ENCODE data around the gene SERPINF2. TPM values are rescaled to one million over a fixed set of nuclear protein-coding genes. Genes with fewer than 3 reads are reported as not detected.
"Not testable (repeated sequence)": the region's sequence is repeated elsewhere in the genome, so short reads cannot be mapped to it uniquely, and the experiment has no call there.

SERPINF2 gene
- total RNA-seq, 2 donors from 2014 or later: 1.0 to 1.7 TPM

- peaks cover 7% of the 10 kb centered on the region for H3K4me1 ChIP-seq
- no peaks in the 10 kb centered on the region for H3K9me3 ChIP-seq
- intact Hi-C loops (cut with DNase I): no loop called here
- no peak for DNase-seq
- no peak overlapping the region for H3K27ac ChIP-seq
- no peaks in the 10 kb centered on the region for H3K27me3 ChIP-seq
- no peak overlapping the region for H3K9ac ChIP-seq (ENCODE audit: low read depth in 2 of 2, low read length in 2 of 2)
- no peaks in the 10 kb centered on the region for H3K36me3 ChIP-seq
- TF ChIP-seq CTCF (IDR thresholded peaks at IDR 0.05): no peak
- H3K4me3 ChIP-seq: no peak overlapping the region
These were observed 24.7 kb downstream of the SERPINF2 start for GRCh38 chr17:1767358-1767757.

- Histone ChIP-seq H3K4me3 (no peak overlapping the region), H3K27me3 (no peaks in the 10 kb centered on the region), H3K4me1 (no peaks in the 10 kb centered on the region), H3K27ac (no peak overlapping the region), H3K9me3 (no peaks in the 10 kb centered on the region), H3K9ac (ENCODE audit: low read depth in 2 of 2, low read length in 2 of 2) (no peak overlapping the region), H3K36me3 (no peaks in the 10 kb centered on the region)
- TF ChIP-seq CTCF (IDR thresholded peaks at IDR 0.05): no peak
- intact Hi-C loops (cut with DNase I): no loop called here
- DNase-seq: no peak
These were observed 27.3 kb downstream of the SERPINF2 start for GRCh38 chr17:1769822-1770477.

- H3K9ac ChIP-seq (ENCODE audit: low read depth in 2 of 2, low read length in 2 of 2); H3K4me3 ChIP-seq; H3K4me1 ChIP-seq; DNase-seq; H3K9me3 ChIP-seq; H3K27me3 ChIP-seq; intact Hi-C loops (cut with DNase I); H3K36me3 ChIP-seq: not testable (repeated sequence)
- peak overlapping the region; percentile 25 for H3K27ac ChIP-seq
These were observed 30.5 kb downstream of the SERPINF2 start for GRCh38 chr17:1773000-1773695.

- H3K36me3 ChIP-seq: no peaks in the 10 kb centered on the region
- no peak for TF ChIP-seq CTCF (IDR thresholded peaks at IDR 0.05)
- no peak overlapping the region for H3K4me3 ChIP-seq
- no peak for DNase-seq
- no peaks in the 10 kb centered on the region for H3K4me1 ChIP-seq
- H3K9me3 ChIP-seq: no peaks in the 10 kb centered on the region
- H3K9ac ChIP-seq (ENCODE audit: low read depth in 2 of 2, low read length in 2 of 2): no peak overlapping the region
- intact Hi-C loops (cut with DNase I): no loop called here
- H3K27ac ChIP-seq: peak overlapping the region; percentile 25
- no peaks in the 10 kb centered on the region for H3K27me3 ChIP-seq
These were observed 31.1 kb downstream of the SERPINF2 start for GRCh38 chr17:1773696-1774181.

GRCh38 chr17:1774390-1775176 lies 31.9 kb downstream of the SERPINF2 start:
- H3K27ac ChIP-seq: peak overlapping the region; percentile 25
- no peak for TF ChIP-seq CTCF (IDR thresholded peaks at IDR 0.05)
- H3K4me1 ChIP-seq: no peaks in the 10 kb centered on the region
- H3K4me3 ChIP-seq: no peak overlapping the region
- H3K27me3 ChIP-seq: no peaks in the 10 kb centered on the region
- DNase-seq: no peak
- H3K36me3 ChIP-seq: no peaks in the 10 kb centered on the region
- H3K9ac ChIP-seq (ENCODE audit: low read depth in 2 of 2, low read length in 2 of 2): no peak overlapping the region
- intact Hi-C loops (cut with DNase I): no loop called here
- no peaks in the 10 kb centered on the region for H3K9me3 ChIP-seq
